ENCODE measurements around the gene C1QL2. TPM values are rescaled to one million over a fixed set of nuclear protein-coding genes. Genes with fewer than 3 reads are reported as not detected.

C1QL2 gene
- total and polyA plus RNA-seq, 7 donors = 0.03 TPM; not detected in 6

DNA sequence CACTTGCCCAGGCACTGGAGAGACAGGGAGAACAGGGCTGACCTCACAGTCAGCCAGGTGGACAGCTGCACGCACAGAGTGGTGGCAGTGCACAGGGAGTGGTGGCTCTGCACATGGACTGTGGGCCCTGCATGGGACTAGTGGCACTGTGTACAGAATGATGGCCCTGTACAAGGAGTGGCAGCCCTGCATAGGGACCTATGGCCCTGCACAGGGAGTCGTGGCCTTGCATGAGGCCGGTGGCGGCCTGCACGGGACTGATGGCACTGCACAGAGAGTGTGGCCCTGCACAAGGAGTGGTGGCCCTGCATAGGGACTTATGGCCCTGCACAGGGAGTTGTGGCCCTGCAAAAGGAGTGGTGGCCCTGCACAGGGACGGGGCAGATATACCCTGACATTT, 46.0 kb upstream of the C1QL2 start:
- no peak overlapping the region for H3K4me3 ChIP-seq
- no peak overlapping the region for H3K27ac ChIP-seq
- intact Hi-C loops (cut with DNase I) = no loop called here
- ATAC-seq = no peak
- H3K9me3 ChIP-seq = no peaks in the 10 kb centered on the region
- H3K27me3 ChIP-seq (ENCODE audit: insufficient read depth in 3 of 3, low read length in 2 of 3) = no peaks in the 10 kb centered on the region
- no peak for DNase-seq
- no peaks in the 10 kb centered on the region for H3K36me3 ChIP-seq (ENCODE audit: insufficient read depth in 1 of 2, low read depth in 1 of 2)
- TF ChIP-seq, protein P1, sequence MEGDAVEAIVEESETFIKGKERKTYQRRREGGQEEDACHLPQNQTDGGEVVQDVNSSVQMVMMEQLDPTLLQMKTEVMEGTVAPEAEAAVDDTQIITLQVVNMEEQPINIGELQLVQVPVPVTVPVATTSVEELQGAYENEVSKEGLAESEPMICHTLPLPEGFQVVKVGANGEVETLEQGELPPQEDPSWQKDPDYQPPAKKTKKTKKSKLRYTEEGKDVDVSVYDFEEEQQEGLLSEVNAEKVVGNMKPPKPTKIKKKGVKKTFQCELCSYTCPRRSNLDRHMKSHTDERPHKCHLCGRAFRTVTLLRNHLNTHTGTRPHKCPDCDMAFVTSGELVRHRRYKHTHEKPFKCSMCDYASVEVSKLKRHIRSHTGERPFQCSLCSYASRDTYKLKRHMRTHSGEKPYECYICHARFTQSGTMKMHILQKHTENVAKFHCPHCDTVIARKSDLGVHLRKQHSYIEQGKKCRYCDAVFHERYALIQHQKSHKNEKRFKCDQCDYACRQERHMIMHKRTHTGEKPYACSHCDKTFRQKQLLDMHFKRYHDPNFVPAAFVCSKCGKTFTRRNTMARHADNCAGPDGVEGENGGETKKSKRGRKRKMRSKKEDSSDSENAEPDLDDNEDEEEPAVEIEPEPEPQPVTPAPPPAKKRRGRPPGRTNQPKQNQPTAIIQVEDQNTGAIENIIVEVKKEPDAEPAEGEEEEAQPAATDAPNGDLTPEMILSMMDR (IDR thresholded peaks at IDR 0.05) = no peak
- no peaks in the 10 kb centered on the region for H3K4me1 ChIP-seq
- WGBS, 3 donors = 88 to 91% (median 90%) methylated on average over 6 of the region's 6 CpGs

DNA sequence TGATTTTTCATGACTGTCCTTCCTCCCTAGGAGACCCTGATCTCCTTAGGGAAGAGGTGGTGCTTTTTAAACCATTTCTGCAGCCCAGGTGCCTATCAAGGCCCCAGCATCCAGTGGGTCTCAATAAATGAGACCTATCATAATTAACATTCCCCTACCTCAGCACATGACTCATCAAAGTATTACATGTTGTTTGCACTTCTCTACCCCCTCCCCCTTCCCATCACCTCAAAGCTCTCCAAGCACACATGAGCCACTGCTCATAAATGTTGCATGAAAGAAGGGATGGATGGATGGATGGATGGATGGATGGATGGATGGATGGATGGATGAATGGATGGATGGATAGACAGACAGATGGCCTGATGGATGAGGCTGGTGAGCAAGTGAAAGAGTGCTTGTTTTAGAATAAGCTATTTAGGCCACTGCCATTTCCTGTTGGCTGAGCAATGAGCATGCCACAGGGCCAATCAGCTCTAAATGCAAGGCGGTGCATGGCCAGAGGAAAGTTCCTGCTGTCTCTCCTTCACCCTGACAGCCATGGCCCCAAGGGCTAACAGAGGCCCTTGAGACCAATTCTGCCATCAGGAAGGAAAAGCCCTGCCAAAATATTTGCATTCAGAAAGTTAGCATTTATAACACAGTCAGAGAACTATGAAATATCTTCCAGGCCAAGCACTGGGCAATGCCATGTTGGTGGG, 44.2 kb upstream of the C1QL2 start:
- H3K9me3 ChIP-seq = no peaks in the 10 kb centered on the region
- H3K36me3 ChIP-seq (ENCODE audit: insufficient read depth in 1 of 2, low read depth in 1 of 2) = no peaks in the 10 kb centered on the region
- DNase-seq (no peak), ATAC-seq (no peak)
- H3K4me3 ChIP-seq = no peak overlapping the region
- 88 to 100% (median 94%) methylated on average over 1 of the region's 1 CpG for WGBS, 3 donors
- H3K4me1 ChIP-seq = no peaks in the 10 kb centered on the region
- TF ChIP-seq, protein P1 (IDR thresholded peaks at IDR 0.05) = no peak
- H3K27me3 ChIP-seq (ENCODE audit: insufficient read depth in 3 of 3, low read length in 2 of 3) = no peaks in the 10 kb centered on the region
- intact Hi-C loops (cut with DNase I) = no loop called here
- no peak overlapping the region for H3K27ac ChIP-seq

DNA sequence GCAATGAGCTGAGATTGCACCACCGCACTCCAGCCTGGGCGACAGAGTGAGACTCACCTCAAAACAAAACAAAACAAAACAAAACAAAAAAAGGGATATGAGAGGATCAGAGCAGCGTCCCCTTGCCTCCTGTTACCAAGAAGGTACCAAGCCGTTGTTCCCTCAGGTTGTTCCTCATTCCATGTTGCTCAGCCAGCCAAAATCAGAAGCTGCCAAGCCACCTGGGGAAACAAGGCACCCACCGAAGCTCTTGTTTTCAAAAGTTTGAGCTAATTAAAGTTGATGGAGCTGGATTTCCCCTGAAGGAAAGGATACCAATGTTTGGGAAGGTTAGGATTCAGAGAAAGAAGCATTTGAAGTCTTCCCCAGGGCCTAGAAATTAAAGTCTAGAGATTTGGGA, 43.3 kb upstream of the C1QL2 start:
- H3K4me1 ChIP-seq = no peaks in the 10 kb centered on the region
- intact Hi-C loops (cut with DNase I) = no loop called here
- no peaks in the 10 kb centered on the region for H3K27me3 ChIP-seq (ENCODE audit: insufficient read depth in 3 of 3, low read length in 2 of 3)
- H3K36me3 ChIP-seq (ENCODE audit: insufficient read depth in 1 of 2, low read depth in 1 of 2) = no peaks in the 10 kb centered on the region
- H3K27ac ChIP-seq = no peak overlapping the region
- H3K9me3 ChIP-seq = no peaks in the 10 kb centered on the region
- no peak for ATAC-seq
- H3K4me3 ChIP-seq = no peak overlapping the region
- 83 to 84% (median 83%) methylated on average over 5 of the region's 5 CpGs for WGBS, 3 donors
- no peak for DNase-seq
- TF ChIP-seq, protein P1 (IDR thresholded peaks at IDR 0.05) = no peak

DNA sequence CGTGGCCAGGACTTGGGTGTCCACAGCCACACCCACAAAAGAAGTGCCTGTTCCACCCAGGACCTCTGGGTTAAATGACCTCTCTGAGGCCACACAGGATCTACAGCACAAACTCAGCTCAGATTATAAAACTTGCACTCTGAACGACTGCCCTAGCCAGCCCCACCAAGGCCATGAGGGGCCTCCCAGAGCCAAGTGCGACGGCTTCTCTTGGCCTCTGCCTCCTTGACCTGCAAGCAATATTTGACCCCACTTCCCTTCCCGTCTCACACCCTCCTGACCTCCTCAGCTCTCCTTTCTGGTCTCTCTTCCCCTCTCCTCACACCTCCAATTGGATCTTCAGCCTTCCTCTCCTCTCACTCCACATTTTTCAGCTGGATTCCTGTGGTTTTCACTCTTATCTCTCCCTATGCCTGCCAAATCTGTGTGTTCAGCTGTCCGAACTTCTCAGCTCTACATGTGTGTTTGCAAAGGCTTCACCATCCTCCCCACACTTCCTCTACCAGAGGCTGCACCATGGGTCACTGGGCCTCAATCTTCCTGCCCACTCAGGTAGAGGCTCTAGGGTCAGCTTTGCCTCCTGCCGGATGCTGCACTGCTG, 39.8 kb upstream of the C1QL2 start:
- H3K4me3 ChIP-seq = no peak overlapping the region
- TF ChIP-seq, protein P1 (IDR thresholded peaks at IDR 0.05) = no peak
- no peak overlapping the region for H3K27ac ChIP-seq
- intact Hi-C loops (cut with DNase I) = no loop called here
- H3K4me1 ChIP-seq = no peaks in the 10 kb centered on the region
- H3K27me3 ChIP-seq (ENCODE audit: insufficient read depth in 3 of 3, low read length in 2 of 3) = peaks cover 0 to 3% (median 2%) of the 10 kb centered on the region in 3 donors
- no peaks in the 10 kb centered on the region for H3K36me3 ChIP-seq (ENCODE audit: insufficient read depth in 1 of 2, low read depth in 1 of 2)
- H3K9me3 ChIP-seq = no peaks in the 10 kb centered on the region
- no peak for ATAC-seq
- no peak for DNase-seq
- 68 to 75% (median 71%) methylated on average over 7 of the region's 7 CpGs for WGBS, 3 donors

All from psoas muscle (tissue), 8 donors.